ENCODE results near the gene EDA.

Gene EDA

GRCh38 chrX:69876221-69876620 lies 260.3 kb downstream of the EDA start:
- no peak for TF ChIP-seq ZFX (IDR thresholded peaks at IDR 0.05)
- TF ChIP-seq CTCF (conservative IDR thresholded peaks at IDR 0.05) = no peak
- no peak overlapping the region for H3K27ac ChIP-seq

GRCh38 chrX:69884210-69884609 lies 268.3 kb downstream of the EDA start:
- TF ChIP-seq CTCF (conservative IDR thresholded peaks at IDR 0.05) (no peak), ZFX (IDR thresholded peaks at IDR 0.05) (no peak)
- H3K27ac ChIP-seq = no peak overlapping the region

GRCh38 chrX:69896046-69896445 lies 280.1 kb downstream of the EDA start:
- no peak overlapping the region for H3K27ac ChIP-seq
- TF ChIP-seq CTCF (conservative IDR thresholded peaks at IDR 0.05) = no peak
- TF ChIP-seq ZFX (IDR thresholded peaks at IDR 0.05) = no peak

- no peak overlapping the region for H3K27ac ChIP-seq
- TF ChIP-seq CTCF (conservative IDR thresholded peaks at IDR 0.05) (no peak), ZFX (IDR thresholded peaks at IDR 0.05) (no peak)
These were observed 284.6 kb downstream of the EDA start for GRCh38 chrX:69900491-69900890.

- H3K27ac ChIP-seq = no peak overlapping the region
- TF ChIP-seq CTCF (conservative IDR thresholded peaks at IDR 0.05) (no peak), ZFX (IDR thresholded peaks at IDR 0.05) (no peak)
These were observed 290.5 kb downstream of the EDA start for GRCh38 chrX:69906447-69906846.

- H3K27ac ChIP-seq = no peak overlapping the region
- TF ChIP-seq CTCF (conservative IDR thresholded peaks at IDR 0.05) = no peak
- TF ChIP-seq ZFX (IDR thresholded peaks at IDR 0.05) = no peak
These were observed 298.9 kb downstream of the EDA start for GRCh38 chrX:69914781-69915180.

GRCh38 chrX:69919749-69920148 lies 303.8 kb downstream of the EDA start:
- H3K27ac ChIP-seq = no peak overlapping the region
- no peak for TF ChIP-seq ZFX (IDR thresholded peaks at IDR 0.05)
- TF ChIP-seq CTCF (conservative IDR thresholded peaks at IDR 0.05) = no peak
